Ecto neural progenitor cell (in vitro differentiated cells): Measurements from ENCODE around the gene NEBL.
"Not testable (repeated sequence)": the region's sequence is repeated elsewhere in the genome, so short reads cannot be mapped to it uniquely, and the experiment has no call there.

ENCODE experiments used
- DNase-seq: peaks from one replicate; pipeline ENCODE4 v3.0.0-alpha.2; 2018; ENCODE audit warnings: low spot score

Gene NEBL, protein sequence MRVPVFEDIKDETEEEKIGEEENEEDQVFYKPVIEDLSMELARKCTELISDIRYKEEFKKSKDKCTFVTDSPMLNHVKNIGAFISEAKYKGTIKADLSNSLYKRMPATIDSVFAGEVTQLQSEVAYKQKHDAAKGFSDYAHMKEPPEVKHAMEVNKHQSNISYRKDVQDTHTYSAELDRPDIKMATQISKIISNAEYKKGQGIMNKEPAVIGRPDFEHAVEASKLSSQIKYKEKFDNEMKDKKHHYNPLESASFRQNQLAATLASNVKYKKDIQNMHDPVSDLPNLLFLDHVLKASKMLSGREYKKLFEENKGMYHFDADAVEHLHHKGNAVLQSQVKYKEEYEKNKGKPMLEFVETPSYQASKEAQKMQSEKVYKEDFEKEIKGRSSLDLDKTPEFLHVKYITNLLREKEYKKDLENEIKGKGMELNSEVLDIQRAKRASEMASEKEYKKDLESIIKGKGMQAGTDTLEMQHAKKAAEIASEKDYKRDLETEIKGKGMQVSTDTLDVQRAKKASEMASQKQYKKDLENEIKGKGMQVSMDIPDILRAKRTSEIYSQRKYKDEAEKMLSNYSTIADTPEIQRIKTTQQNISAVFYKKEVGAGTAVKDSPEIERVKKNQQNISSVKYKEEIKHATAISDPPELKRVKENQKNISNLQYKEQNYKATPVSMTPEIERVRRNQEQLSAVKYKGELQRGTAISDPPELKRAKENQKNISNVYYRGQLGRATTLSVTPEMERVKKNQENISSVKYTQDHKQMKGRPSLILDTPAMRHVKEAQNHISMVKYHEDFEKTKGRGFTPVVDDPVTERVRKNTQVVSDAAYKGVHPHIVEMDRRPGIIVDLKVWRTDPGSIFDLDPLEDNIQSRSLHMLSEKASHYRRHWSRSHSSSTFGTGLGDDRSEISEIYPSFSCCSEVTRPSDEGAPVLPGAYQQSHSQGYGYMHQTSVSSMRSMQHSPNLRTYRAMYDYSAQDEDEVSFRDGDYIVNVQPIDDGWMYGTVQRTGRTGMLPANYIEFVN

GRCh38 chr10:20897146-20897825 lies at the start of gene NEBL:
Gene NEBL (minus strand): TSS chr10:20897311. CDS start chr10:20897205, 106 bp downstream.
- no peak for DNase-seq

GRCh38 chr10:20945546-20946332 lies 48.6 kb upstream of the NEBL start:
- no peak for DNase-seq

GRCh38 chr10:20944789-20945502 lies 47.8 kb upstream of the NEBL start:
- no peak for DNase-seq

GRCh38 chr10:20939414-20939813 lies 42.3 kb upstream of the NEBL start:
- DNase-seq = not testable (repeated sequence)

- no peak for DNase-seq
These were observed 39.3 kb upstream of the NEBL start for GRCh38 chr10:20936396-20936795.

GRCh38 chr10:20935931-20936330 lies 38.8 kb upstream of the NEBL start:
- DNase-seq = no peak

DNA sequence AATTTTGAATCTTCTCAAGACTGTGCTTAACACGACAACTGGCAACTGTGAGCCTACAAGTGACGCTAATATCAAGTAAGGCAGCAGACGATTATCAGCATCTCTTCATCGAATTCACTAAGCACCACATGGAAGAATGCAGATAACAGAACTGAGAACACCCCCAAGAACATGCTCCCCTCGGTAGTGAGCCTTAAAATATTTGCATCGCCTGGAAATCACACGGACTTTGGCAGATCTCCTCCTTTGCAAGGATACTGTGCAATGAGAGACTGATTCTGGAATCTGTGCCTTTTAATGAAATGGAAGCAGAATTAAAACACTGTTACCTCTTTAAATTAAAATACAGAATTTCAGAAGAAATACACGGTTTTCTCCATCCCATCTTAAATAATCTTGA lies 38.2 kb upstream of the NEBL start:
- no peak for DNase-seq

DNA sequence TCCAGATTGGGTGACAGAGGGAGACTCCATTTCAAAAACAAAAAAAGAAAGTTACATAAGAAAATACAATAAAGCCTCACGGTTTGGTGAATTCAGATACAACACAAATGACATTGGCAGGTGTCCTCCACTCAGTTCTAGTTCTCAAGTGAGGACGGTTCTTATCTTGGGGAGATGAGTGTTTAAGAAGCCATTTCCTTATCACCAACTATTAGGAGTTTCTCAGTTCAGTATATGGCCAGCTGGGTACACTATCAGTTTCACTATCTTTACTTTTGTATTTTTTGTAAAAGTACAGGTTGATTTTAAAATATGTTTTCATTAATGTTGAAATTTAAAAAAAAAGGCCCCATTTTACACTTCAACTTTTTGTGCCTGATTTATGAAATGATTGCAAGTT lies 36.6 kb upstream of the NEBL start:
- DNase-seq = no peak

DNA sequence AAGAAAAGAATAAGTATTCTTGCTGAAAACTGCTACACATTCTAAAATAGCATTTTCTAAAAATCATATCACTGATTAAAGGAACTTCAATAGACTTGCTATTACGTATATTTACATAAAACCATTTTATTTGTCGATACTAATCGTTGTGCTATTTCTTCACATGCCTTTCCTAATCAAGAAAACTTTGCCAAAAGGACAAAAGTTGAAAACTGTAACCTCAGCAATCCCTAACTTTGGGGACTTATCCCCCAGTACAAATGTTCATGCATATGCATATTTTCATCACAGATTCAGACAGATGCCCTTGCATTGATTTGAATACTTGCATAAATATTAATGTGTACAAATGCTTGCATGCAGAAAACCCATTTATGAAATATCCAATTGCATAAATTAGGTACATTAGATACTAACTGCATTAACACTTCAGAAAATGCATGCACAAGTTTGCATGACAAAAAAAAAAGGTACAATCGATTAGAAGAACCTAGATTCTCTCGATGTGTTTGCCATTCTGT lies 35.6 kb upstream of the NEBL start:
- DNase-seq = no peak

DNA sequence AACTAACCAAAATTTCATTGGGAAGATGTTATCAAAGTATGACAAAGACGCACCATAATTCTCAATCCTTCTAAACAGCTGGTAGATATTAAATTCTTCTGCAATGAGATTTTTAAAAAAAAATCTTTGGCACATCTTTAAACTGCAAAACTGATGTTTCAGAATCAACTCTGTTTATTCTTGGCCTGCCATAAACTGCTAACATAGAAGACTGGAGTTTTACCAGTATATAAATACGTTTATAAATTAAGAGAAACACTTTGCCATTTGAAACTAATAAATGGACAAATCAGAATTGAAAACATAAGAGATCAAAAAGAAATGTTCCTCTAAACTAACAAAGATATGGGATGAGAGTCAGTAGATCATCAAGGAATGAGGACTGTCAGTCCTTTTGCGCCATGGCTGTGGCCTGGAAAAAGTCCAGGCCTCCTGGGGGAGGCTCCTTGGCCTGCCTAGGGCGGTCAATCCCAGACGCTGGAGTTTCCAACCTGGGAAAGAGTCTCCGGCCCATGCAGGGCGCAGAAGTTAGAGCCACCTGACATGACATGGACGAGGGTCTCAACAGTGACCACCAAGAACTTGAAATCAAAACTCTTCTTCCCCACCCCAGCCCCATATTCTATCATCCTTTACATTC lies 34.2 kb upstream of the NEBL start:
- DNase-seq = no peak

DNA sequence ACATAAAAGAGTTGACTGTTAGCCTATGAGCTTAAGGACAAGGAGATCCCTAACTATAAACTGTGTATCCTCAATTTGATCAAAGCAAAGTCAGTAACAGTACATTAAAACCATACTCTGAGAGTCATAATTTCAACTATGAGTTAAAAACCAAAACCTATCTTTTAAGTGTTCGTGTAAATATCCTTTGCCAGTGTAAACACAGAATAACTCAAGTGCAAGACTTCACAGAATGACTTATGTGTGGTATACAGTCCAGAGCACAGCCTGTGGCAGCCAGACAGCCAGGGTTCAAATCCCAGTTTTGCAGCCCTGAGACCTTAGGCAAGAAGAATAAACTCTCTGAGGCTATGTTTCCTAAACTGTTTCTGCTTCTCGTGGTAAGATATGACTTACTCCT lies 30.3 kb upstream of the NEBL start:
- DNase-seq = no peak

GRCh38 chr10:20922451-20922850 lies 25.3 kb upstream of the NEBL start:
- DNase-seq = no peak

- DNase-seq = no peak
These were observed 24.9 kb upstream of the NEBL start for GRCh38 chr10:20922033-20922432.

GRCh38 chr10:20920061-20920460 lies 22.9 kb upstream of the NEBL start:
- DNase-seq = no peak

- DNase-seq = no peak
These were observed 22.4 kb upstream of the NEBL start for GRCh38 chr10:20919481-20919880.

DNA sequence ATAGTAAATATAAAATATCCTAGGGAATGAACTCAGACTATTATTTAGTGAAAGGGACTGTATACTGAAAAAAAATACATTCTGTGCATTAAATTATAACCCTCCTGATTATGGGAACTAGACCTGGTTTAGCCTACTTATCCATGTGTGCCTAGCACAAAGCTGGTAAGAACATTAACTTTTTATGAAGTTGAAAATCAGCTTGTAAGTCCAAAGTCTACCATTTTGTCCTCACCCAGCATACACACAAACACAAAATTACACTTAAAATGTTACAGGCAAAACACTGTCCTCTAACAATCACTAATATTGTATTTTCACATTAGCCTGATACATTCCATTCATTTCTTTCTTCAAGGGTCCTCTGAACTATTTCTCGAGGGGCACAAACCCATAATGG lies 19.9 kb upstream of the NEBL start:
- no peak for DNase-seq

GRCh38 chr10:20912969-20913368 lies 15.9 kb upstream of the NEBL start:
- no peak for DNase-seq

DNA sequence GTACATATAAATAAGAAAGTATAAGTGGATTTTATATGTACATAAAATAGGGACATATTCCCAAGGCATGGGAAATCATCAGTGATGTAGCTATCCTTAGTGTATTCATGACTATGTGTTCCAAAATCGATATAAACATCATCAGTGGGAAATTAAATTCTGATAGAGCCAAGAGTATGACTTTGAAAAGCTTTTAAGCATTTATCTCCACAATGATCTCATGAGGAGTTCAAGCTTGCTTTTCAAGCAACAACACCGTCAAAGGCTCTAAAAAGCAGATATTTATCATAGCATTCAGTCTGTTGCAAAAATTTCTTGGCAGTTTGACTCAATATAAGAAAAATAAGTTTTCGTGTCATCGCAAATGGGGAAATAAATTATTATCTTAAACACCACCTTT lies 14.5 kb upstream of the NEBL start:
- DNase-seq = no peak

GRCh38 chr10:20909801-20910200 lies 12.7 kb upstream of the NEBL start:
- no peak for DNase-seq

- no peak for DNase-seq
These were observed 11.3 kb upstream of the NEBL start for GRCh38 chr10:20908391-20908790.
